GM21529 (cell line): ENCODE results near the gene TSHZ2.

Experiments
- ATAC-seq: cut with Tn5 transposase; IDR thresholded peaks from one replicate; pipeline ENCODE4 v1.9.1; 2021; ENCODE audit not compliant: unreplicated experiment

Gene TSHZ2

GRCh38 chr20:53157443-53158408 is 185.6 kb downstream of the TSHZ2 start:
- ATAC-seq, result peak; percentile 71

GRCh38 chr20:53159160-53159559 is 187.0 kb downstream of the TSHZ2 start:
- ATAC-seq, result no peak

DNA sequence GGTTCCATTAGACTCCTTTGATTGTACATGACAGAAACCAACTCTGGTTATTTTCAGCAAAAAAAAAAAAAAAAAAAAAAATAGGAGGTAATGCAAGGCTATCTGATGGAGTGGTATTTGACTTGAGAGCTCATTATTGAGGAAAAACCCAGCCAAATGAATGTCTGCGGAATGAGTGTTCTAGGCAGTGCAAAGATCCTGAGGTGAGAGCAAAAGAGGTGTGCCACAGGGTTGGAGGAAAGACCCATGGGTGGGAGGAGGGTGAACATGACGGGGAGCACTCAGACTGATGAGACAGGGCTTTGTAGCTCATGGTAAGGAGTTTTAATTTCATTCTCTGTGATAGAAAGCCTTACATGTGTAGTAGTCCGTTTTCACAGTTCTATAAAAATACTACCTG is 188.9 kb downstream of the TSHZ2 start:
- ATAC-seq, result no peak

GRCh38 chr20:53161473-53161872 is 189.3 kb downstream of the TSHZ2 start:
- ATAC-seq, result no peak

DNA sequence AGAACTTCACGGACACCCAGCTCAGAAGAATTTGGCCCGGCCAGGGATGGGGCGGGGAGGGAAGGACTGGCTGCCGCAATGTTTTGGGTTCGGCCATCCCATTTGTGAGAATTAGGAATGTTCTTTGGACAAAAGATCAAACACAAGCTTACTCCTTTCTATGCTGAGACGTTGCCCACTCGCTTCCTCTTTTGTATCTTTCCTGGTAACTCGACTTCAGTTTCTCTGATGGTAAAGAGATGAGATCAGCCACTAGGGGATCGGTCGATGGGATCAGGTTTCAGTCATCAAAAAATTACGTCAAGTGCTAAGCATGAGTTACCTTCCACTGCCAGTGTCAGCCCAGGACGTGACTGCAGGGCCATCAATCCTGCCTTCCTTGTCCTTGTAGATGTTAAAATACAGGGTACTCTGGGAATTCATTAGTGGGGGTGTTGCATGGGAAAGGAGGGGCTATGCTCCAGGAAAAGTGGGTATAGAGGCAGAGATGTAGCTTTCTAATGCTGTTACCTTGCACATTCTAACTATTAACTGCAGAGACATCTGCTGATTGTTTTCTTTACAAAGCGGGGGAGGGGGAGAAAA is 190.2 kb downstream of the TSHZ2 start:
- ATAC-seq, result no peak

DNA sequence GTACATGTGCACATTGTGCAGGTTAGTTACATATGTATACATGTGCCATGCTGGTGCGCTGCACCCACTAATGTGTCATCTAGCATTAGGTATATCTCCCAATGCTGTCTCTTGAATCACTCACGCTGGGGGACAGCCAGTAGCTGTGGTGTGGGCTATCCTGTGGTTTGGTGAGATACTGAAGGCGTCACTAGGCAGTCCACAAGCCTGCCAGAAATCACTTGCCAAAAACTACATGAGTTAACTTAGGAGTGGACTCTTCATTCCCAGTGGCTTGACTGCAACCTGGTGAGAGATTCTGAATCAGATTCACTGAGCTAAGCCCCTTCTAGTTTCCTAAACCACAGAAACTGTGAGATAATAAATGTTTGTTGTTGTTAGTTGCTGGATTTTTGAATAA is 191.3 kb downstream of the TSHZ2 start:
- no peak for ATAC-seq

DNA sequence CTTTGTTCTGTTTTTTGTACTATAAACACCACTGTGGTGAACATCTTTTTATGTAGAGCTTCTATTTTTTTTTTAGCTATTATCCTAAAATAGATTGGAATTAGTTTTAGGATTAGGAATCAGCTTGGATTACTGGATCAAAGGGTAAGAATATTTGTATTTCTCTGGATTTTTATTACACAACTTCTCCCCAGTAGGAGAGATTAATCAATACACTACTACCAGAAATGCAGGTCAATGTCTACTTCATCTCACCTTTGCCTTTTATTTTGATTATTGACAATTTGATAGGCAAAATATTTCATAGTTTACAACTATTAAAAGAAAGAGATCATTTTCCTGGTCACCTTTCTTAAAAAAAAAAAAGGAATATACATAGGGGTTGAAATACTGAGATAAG is 191.9 kb downstream of the TSHZ2 start:
- no peak for ATAC-seq

GRCh38 chr20:53165452-53165851 is 193.3 kb downstream of the TSHZ2 start:
- no peak for ATAC-seq

- ATAC-seq, result no peak
Observed at GRCh38 chr20:53168491-53168890, 196.3 kb downstream of the TSHZ2 start.

DNA sequence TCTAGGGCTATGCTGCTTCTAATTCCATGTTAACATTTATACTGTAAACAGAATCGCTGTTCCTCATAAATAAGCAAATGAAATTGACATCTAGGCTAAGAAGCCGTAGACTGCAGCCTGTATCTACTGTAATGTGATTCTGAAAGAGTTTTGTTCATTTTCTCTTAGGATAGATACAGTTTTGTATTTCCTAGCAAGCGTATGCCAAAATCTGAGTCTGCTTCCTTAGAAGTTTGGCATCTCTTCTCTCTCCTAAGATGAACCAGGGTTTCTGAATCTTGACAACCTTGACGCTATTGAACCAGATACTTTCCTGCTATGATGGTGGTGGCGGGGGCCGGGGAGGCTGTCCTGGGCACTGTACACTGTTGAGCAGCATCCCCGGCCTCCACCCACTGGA is 198.0 kb downstream of the TSHZ2 start:
- ATAC-seq, result no peak

GRCh38 chr20:53171065-53171464 is 198.9 kb downstream of the TSHZ2 start:
- no peak for ATAC-seq

DNA sequence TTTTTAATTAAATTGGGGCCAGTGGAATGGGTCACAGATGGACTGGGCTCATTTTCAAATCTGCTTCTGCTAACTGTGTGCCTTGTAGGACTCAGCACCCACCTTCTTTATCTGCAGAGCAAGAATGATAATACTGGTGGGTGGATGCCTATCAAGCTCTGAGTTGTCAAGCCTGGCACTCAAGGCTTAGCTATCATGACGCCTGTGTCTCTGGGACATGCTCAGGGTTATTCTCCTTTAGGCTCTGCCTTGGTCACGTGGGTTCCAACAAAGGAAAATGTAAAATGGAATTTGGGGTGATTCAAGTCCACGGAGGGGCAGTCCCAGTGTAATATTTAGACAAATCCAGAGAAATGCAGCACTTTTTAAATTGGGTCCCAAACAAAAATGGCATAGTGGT is 202.3 kb downstream of the TSHZ2 start:
- ATAC-seq, result no peak

GRCh38 chr20:53175135-53175780 is 203.1 kb downstream of the TSHZ2 start:
- ATAC-seq, result no peak

GRCh38 chr20:53176134-53176533 is 204.0 kb downstream of the TSHZ2 start:
- no peak for ATAC-seq

- ATAC-seq, result no peak
Observed at GRCh38 chr20:53177687-53178086, 205.5 kb downstream of the TSHZ2 start.

- no peak for ATAC-seq
Observed at GRCh38 chr20:53179749-53180148, 207.6 kb downstream of the TSHZ2 start.

DNA sequence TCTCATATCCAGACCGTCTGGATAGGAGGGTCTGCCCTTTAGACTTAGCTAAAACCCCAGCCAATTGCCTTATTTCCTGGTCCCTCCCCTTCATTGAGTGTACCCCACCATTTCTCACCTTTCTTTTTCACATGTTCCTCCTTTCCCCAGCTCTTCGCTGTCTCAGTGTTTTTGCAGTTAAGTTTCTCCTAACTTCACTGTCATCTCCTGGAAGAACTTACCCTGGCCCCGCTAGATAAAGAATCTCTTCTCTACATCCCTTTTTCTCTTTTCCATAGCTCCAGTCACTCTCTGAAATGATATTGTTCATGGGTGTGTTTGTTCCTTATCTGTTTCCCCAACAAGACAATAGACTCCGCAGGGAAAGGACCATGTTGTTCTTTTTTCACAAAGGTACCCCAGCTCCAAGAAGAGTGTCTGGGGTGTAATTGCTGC is 208.8 kb downstream of the TSHZ2 start:
- ATAC-seq, result no peak

DNA sequence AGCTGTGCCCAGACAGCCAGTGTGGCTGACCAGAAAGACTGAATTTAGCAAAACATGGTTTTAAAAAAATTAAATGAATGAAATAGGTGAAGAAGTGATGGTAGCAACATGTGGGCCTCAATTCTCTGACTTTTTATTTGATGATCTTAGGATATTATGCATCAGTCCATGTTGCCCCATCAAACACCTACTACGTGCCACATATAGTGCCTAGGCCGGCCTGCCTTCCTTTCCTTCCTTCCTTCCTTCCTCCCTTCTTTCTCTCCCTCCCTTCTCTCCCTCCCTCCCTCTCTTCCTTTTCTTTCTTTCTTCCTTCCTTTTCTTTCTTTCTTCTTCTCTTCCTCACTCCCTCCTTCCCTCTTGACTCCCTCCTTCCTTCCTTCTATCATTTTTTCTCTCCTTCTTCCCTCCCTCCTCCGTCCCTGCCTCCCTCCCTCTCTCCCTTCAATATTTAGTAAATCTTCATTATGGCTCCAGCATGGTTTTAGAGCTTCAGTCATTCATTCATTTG is 209.8 kb downstream of the TSHZ2 start:
- ATAC-seq, result no peak

DNA sequence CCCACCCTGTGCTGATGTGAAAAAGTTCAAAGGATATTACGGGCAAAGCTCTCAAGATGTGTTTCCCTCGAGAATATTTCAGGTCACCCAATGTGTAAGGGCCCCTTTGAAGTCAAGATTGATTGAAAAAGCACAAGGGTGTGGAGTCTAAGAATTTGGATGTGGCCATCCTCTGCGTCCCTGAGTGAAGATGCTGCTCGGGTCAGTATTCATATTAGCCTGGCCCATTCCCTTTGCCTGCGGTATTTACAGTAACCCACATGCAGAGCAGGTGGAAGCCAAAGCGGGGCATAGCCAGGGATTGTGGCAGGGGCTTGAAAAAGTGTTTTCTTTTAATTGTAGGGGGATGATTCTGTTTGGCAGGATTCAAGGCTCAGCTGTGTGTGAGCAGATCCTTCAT is 211.0 kb downstream of the TSHZ2 start:
- no peak for ATAC-seq

DNA sequence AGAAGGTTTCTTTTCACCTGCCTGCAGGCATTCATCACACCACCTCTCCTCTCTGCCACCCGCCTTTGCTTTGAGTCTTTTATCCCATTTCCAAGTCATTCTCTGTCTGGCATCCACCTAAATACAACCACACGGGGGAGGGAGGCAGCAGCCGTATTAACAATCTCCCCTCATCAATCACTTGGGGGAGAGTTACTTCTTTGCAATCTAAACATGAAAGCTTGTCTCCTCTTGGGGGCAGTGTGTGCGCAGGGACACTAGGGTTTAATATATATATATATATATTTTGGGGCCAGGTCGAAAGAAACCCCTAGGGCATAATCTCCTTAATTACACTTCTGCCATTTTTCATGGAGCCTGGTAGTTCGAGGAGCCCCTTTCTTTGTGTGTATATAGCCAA is 214.5 kb downstream of the TSHZ2 start:
- no peak for ATAC-seq

DNA sequence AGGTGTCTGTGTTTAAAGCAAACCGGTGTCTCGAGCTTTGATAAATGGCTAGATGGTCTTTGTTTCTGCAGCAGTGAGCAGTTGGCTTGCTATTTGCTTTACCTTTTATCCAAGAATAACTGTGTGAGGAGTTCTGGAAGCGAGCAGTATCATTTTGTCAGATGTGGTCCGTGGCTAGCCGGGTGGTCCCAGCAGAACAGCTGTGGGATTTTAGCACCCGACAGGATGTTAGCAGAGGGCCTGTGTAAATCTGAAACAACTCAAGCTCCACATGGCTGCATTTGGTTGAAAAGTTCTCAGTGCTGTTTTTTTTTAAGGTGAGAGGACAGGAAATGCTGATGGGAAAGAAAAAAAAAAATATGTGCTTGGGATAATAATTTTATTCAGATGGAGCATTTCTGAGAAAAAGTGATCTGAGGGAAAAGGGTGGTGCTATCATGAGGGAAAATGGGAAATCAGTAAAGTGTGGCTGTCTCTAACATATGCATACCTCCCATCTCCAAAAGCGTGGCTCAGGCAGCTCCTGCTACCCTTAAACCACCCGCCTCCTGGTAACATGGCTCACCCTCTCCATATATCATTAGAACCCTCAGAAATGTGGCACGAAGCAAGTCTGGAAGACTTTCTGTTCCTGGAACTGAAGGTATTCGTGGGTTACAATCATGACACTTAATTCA is 215.4 kb downstream of the TSHZ2 start:
- no peak for ATAC-seq
